H1 (cell line): Measurements from ENCODE around the gene GRK3. TPM values are rescaled to one million over a fixed set of nuclear protein-coding genes. Genes with fewer than 3 reads are reported as not detected.

Source experiments
- ATF3 ChIP-seq: IDR thresholded peaks from 2 replicates; pipeline ENCODE4 v1.6.1; 2011; ENCODE audit warnings: low read depth, mild to moderate bottlenecking, low read length; ENCODE audit not compliant: insufficient read depth
- BRCA1 ChIP-seq: IDR thresholded peaks from 2 replicates; pipeline ENCODE4 v1.6.1; 2012; ENCODE audit warnings: low read depth, low read length, improper control_type of control experiment
- CHD7 ChIP-seq: fragments of 300-600 bp; sonication (generic); IDR thresholded peaks from 2 replicates; pipeline ENCODE4 v1.7.1; 2012; ENCODE audit warnings: low read length, moderate library complexity, mild to moderate bottlenecking, inconsistent platforms; ENCODE audit not compliant: insufficient replicate concordance
- CTCF ChIP-seq, 3 experiments: IDR thresholded peaks; 1 replicate in 2 of 3; 2 replicates in 1 of 3; pipeline versions ENCODE4 v1.5.1 to v1.6.1; 2011; ENCODE audit warnings: low read length in 3 of 3, mild to moderate bottlenecking in 3 of 3, inconsistent platforms in 2 of 3, low read depth in 1 of 3, moderate library complexity in 1 of 3; ENCODE audit not compliant: insufficient read depth in 1 of 3; ENCODE audit errors: control extremely low read depth in 1 of 3
- EZH2 ChIP-seq: fragments of 200-600 bp; sonication (generic); IDR thresholded peaks from 2 replicates; pipeline ENCODE4 v1.7.1; 2012; ENCODE audit warnings: low read depth, mild to moderate bottlenecking, moderate library complexity, low read length, inconsistent platforms; ENCODE audit not compliant: severe bottlenecking
- PHF8 ChIP-seq: fragments of 200-600 bp; sonication (generic); conservative IDR thresholded peaks from 2 replicates; pipeline ENCODE4 v1.7.1; 2012; ENCODE audit warnings: low read depth, mild to moderate bottlenecking, inconsistent platforms, low read length, moderate library complexity
- SIX5 ChIP-seq: IDR thresholded peaks from 2 replicates; pipeline ENCODE4 v1.6.1; 2011; ENCODE audit warnings: mild to moderate bottlenecking, low read depth, low read length
- polyA plus RNA-seq, 7 experiments: library from polyadenylated mRNA; depleted of rRNA in 3 of 7; stranded (reverse) in 5 of 7; unstranded in 2 of 7; fragments of >200 nt in 5 of 7; fragments of 200-250 nt in 2 of 7; gene quantifications; 1 replicate in 5 of 7; 2 replicates in 1 of 7; 4 replicates in 1 of 7; pipeline versions ENCODE4 v1.2.1 to v1.2.3, GENCODE V29; 2011 to 2013; ENCODE audit warnings: missing spikeins in 2 of 7, mixed read lengths in 2 of 7
- total RNA-seq: library from RNA; stranded (reverse); fragmentation: NEBNext Ultra II Directional; extraction: Animal tissue kit (Norgen Biotek cat#: 25700); gene quantifications from 2 replicates; pipeline ENCODE4 v1.2.1, GENCODE V29; 2021

Gene GRK3
- total and polyA plus RNA-seq, 2 of the 8 experiments (the other 6 are each of a cell fraction or from before 2014, with no cell fraction given): 7.5 to 35.3 TPM

- TF ChIP-seq CHD7: no peak
- TF ChIP-seq SIX5: no peak
- no peak for TF ChIP-seq ATF3
- no peak for TF ChIP-seq BRCA1
- TF ChIP-seq CTCF (IDR thresholded peaks at IDR 0.05; ENCODE audit: control extremely low read depth in 1 of 3, insufficient read depth in 1 of 3, low read depth in 1 of 3, low read length in 3 of 3): no peak
- no peak for TF ChIP-seq EZH2
- TF ChIP-seq PHF8: no peak
- TF ChIP-seq, all 59 proteins: peak for 0
These were observed 130.7 kb downstream of the GRK3 start (continued) for GRCh38 chr22:25695146-25695545.
